HEK293T (cell line): ENCODE measurements around the gene BCAP29.

Experiments used
- BHLHE40 ChIP-seq: fragments of 450-650 bp; IDR thresholded peaks from 2 replicates; pipeline ENCODE4 v1.6.1; 2016; ENCODE audit warnings: mild to moderate bottlenecking, moderate library complexity, borderline replicate concordance
- CTBP1 ChIP-seq: fragments of 450-650 bp; IDR thresholded peaks from 2 replicates; pipeline ENCODE4 v1.6.1; 2016; ENCODE audit warnings: borderline replicate concordance
- FOXA1 ChIP-seq: fragments of 450-650 bp; IDR thresholded peaks from 2 replicates; pipeline ENCODE4 v1.6.1; 2016; ENCODE audit warnings: mild to moderate bottlenecking
- FOXK2 ChIP-seq: fragments of 450-650 bp; IDR thresholded peaks from 2 replicates; pipeline ENCODE4 v1.6.1; 2016; ENCODE audit warnings: mild to moderate bottlenecking
- FOXM1 ChIP-seq: fragments of 450-650 bp; IDR thresholded peaks from 2 replicates; pipeline ENCODE4 v1.6.1; 2017; ENCODE audit warnings: mild to moderate bottlenecking, borderline replicate concordance
- NFRKB ChIP-seq: fragments of 450-650 bp; IDR thresholded peaks from 2 replicates; pipeline ENCODE4 v1.6.1; 2016; ENCODE audit warnings: mild to moderate bottlenecking, moderate library complexity
- SP1 ChIP-seq: fragments of 450-650 bp; IDR thresholded peaks from 2 replicates; pipeline ENCODE4 v1.6.1; 2017
- TF ChIP-seq, protein P1 (sequence below): fragments of 450-650 bp; IDR thresholded peaks from 2 replicates; pipeline ENCODE4 v1.6.1; 2016

- TF ChIP-seq SP1: no peak
- no peak for TF ChIP-seq FOXA1
- TF ChIP-seq, protein P1, sequence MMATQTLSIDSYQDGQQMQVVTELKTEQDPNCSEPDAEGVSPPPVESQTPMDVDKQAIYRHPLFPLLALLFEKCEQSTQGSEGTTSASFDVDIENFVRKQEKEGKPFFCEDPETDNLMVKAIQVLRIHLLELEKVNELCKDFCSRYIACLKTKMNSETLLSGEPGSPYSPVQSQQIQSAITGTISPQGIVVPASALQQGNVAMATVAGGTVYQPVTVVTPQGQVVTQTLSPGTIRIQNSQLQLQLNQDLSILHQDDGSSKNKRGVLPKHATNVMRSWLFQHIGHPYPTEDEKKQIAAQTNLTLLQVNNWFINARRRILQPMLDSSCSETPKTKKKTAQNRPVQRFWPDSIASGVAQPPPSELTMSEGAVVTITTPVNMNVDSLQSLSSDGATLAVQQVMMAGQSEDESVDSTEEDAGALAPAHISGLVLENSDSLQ: no peak
- TF ChIP-seq CTBP1: no peak
- TF ChIP-seq NFRKB: no peak
- no peak for TF ChIP-seq BHLHE40
- no peak for TF ChIP-seq FOXM1
- no peak for TF ChIP-seq FOXK2
Observed at GRCh38 chr7:107663196-107663595, 83.2 kb downstream of the BCAP29 start.
